NCI-H82 (cell line): ENCODE results near the gene ANKZF1.
"Not testable (repeated sequence)": the region's sequence is repeated elsewhere in the genome, so short reads cannot be mapped to it uniquely, and the experiment has no call there.

ENCODE experiments used
- DNase-seq: peaks from one replicate; lab custom pipeline; 2025; lab: John Stamatoyannopoulos, UW

ANKZF1 gene, protein sequence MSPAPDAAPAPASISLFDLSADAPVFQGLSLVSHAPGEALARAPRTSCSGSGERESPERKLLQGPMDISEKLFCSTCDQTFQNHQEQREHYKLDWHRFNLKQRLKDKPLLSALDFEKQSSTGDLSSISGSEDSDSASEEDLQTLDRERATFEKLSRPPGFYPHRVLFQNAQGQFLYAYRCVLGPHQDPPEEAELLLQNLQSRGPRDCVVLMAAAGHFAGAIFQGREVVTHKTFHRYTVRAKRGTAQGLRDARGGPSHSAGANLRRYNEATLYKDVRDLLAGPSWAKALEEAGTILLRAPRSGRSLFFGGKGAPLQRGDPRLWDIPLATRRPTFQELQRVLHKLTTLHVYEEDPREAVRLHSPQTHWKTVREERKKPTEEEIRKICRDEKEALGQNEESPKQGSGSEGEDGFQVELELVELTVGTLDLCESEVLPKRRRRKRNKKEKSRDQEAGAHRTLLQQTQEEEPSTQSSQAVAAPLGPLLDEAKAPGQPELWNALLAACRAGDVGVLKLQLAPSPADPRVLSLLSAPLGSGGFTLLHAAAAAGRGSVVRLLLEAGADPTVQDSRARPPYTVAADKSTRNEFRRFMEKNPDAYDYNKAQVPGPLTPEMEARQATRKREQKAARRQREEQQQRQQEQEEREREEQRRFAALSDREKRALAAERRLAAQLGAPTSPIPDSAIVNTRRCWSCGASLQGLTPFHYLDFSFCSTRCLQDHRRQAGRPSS

DNA sequence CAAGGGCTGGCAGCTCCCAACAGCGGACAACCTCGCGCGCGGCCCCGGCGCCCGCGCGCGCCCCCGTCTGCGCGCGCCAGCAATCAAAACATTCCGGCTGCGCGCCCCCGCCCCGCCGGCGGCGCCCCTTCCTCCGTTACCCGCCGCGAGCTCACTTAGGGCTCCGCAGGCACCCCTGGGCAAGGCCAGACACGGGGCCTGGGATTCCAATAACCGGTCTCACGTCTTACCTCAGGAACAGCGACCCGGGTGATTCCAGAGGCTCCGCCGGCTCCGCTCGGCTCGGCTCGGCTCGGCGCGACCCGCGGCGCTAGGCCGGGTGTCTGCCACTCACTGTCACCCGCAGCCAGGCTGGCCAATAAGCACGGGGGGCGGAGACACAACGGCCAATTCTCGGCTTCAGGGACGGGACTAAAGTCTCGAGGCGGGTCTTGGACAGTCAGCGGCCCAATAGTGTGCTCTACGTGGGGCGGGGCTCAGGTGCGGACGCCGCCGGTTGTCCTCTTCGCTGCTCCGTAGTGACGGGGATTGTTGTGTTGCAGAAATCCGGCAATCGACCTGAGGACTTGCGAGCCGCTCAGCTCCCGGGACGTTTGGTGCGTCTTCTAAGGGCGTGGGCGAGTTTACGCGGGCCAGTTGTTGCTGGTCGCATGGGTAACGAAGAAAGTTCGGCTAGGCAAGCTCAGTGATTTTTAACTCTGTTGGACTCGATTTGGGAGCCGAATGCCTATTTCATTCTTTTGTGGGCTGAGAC, at the start of gene ANKZF1, which contains the start of gene ATG9A:
Gene ANKZF1 (plus strand): TSS at position 502 of the 754 bp plus-strand sequence. CDS start 452 bp downstream, outside the sequence.
Gene ATG9A (minus strand): TSS at position 332 of the 754 bp plus-strand sequence. CDS start 1,612 bp downstream, outside the sequence.
- DNase-seq: peak; percentile 100

DNA sequence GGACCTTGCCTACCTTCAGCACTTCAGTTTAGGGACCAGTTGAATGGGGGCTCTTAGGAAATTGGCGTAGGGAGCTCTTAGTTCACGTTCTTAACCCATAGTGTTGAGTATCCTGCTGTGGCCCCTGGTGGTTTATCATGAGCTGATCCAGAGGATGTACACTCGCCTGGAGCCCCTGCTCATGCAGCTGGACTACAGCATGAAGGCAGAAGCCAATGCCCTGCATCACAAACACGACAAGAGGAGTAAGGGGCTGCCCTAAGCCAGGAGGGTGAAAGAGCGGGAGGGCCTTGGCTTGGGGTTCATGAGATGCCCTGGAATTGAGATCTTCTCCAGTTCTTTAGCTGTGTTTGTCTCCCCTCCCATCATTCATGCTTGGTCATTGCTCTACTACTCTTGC, 48.6 kb upstream of the ANKZF1 start:
- no peak for DNase-seq

DNA sequence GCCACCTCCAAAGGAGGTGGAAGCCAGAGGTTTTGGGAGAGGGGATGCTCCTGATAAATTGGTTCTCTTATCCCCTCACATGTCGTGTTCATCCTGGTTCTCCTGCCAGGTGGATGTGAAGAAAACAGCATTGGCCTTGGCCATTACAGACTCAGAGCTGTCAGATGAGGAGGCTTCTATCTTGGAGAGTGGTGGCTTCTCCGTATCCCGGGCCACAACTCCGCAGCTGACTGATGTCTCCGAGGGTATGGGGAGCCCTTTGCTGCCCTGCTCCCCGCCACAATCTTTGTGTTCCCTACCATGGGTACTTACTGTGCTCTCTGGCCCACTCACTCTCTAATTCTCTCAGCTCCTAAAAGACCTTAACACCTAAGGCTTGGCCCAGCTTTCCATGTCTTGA, 48.1 kb upstream of the ANKZF1 start:
- no peak for DNase-seq

DNA sequence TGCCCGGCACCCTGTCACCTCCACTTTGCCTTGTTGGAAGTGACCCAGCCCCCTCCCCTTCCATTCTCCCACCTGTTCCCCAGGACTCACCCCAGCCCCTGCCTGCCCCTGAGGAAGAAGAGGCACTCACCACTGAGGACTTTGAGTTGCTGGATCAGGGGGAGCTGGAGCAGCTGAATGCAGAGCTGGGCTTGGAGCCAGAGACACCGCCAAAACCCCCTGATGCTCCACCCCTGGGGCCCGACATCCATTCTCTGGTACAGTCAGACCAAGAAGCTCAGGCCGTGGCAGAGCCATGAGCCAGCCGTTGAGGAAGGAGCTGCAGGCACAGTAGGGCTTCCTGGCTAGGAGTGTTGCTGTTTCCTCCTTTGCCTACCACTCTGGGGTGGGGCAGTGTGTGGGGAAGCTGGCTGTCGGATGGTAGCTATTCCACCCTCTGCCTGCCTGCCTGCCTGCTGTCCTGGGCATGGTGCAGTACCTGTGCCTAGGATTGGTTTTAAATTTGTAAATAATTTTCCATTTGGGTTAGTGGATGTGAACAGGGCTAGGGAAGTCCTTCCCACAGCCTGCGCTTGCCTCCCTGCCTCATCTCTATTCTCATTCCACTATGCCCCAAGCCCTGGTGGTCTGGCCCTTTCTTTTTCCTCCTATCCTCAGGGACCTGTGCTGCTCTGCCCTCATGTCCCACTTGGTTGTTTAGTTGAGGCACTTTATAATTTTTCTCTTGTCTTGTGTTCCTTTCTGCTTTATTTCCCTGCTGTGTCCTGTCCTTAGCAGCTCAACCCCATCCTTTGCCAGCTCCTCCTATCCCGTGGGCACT, 47.1 kb upstream of the ANKZF1 start:
- DNase-seq: no peak

DNA sequence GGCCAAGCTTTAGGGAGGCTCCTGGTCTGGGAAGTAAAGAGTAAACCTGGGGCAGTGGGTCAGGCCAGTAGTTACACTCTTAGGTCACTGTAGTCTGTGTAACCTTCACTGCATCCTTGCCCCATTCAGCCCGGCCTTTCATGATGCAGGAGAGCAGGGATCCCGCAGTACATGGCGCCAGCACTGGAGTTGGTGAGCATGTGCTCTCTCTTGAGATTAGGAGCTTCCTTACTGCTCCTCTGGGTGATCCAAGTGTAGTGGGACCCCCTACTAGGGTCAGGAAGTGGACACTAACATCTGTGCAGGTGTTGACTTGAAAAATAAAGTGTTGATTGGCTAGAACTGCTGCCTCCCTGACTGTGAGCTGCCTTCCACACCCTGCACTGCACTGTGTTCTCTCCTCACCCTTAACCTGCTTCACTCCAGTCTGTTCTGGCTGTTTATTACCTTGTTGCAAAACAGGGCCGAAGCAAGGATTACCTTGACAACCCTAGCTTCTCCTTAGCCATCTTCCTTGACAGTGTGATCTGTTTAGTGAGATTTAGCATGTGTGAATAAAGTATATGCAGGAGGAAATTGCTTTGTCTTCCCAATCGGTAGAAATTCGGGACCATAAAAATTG, 46.3 kb upstream of the ANKZF1 start:
- DNase-seq: no peak

DNA sequence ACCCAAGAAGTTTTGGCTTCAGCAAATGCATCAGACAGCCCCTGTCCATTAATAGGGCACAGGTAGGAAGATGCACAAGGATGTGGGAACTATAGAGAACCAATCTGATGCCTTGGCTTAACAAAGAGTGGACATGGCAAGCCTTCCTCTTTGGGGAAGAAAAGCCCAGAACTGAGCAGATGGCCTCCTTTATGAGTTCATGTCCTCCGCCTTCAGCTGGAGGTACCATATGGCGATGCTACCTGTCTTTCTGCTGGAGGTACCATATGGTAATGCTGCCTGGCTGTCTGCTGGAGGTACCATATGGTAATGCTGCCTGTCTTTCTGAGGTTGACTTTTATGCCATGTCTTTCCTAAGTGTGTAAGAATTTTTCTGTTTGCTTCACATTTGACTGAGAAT, 45.5 kb upstream of the ANKZF1 start:
- DNase-seq: peak; percentile 94

DNA sequence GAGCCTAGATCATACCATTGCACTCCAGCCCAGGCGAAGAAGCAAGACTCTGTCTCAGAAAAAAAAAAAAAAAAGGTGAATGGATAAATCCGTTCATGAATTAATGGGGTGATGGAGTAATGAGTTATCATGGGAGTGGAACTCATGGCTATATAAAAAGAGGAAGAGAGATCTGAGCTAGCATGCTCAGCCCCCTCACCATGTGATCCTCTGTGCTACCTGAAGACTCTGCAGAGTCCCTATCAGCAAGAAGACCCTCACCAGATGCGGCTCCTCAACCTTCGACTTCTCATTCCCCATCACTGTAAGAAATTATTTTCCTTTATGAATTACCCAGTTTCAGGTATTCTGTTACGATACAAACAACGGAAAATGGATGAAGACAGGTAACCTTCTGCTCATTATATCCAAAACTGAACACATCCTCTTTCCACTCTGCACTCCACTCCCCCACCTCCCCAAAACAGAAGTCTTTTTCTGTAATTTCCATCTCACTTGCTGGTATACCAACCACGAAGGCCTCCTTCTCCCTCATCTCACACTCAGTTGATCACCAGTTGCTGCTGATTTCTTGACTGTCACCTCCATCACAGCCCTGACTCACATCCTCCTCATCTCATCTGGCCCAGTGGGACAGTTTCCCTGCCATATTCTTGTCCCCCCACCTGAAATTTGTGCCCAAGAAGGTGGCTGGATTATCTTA, 42.7 kb upstream of the ANKZF1 start:
- no peak for DNase-seq

DNA sequence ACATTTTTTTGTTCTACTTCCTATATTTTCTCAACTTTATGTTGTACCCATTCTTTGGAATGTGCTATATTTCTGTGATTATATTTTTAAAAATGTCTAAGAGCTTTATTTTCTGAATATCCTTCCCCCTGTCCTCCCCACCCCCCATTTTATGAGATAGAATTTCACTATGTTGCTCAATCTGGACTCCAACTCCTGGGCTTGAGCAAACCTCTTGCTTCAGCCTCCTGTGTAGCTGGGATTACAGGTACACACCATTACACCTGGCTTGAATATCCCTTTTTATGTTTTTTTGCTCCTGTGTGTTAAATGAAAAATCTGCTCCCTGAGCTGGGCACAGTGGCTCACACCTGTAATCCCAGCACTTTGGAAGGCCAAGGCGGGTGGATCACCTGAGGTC, 32.2 kb upstream of the ANKZF1 start:
- DNase-seq: no peak

DNA sequence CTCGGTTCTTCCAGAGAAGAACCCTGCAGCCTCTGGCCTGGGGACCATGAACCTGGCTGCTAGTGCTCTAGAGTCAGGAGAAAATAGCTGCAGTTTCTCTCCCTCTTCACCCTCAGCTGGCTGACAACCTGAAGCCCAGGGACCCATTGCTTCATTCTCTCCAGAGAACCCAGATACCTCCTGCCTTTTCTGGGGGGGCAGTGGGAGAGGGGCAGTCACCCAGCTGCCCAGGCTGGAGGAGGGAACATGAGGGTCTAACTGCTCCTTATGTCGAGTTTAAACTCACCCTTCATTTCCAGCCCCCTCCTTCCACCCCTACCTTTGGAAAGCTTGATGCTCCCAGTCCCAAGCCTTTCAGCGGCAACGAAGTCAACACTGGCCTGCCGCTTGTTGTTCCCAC, 30.6 kb upstream of the ANKZF1 start:
- DNase-seq: no peak

DNA sequence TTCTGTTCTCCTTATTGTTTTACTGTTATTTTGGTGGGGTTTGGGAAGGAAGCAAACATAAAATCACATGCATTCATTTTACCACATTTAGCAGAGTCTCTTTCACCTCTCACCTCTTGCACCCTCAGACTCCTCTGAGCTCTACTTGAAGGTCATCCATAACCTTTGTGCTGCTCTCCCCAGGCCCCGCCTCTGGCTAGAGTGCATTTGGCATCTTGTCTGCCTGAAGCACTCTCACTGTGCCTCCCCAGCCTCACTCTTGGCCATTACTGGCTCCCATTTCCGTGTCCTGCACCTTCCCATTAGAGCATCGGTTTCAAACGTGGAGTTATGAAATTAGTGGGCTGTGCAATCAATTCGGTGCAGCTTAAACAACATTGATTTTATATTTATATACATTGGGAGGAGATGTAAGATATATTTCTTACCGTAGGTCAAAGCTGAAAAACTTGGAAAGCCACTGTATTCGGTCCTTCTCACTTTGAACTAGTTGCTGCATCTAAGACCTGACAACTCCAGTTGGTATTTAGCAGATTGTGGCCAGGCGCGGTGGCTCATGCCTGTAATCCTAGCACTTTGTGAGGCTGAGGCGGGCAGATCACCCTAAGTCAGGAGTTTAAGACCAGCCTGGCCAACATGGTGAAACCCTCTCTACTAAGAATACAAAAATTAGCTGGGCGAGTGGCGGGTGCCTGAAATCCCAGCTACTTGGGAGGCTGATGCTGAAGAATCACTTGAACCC, 30.0 kb upstream of the ANKZF1 start:
- DNase-seq: no peak

DNA sequence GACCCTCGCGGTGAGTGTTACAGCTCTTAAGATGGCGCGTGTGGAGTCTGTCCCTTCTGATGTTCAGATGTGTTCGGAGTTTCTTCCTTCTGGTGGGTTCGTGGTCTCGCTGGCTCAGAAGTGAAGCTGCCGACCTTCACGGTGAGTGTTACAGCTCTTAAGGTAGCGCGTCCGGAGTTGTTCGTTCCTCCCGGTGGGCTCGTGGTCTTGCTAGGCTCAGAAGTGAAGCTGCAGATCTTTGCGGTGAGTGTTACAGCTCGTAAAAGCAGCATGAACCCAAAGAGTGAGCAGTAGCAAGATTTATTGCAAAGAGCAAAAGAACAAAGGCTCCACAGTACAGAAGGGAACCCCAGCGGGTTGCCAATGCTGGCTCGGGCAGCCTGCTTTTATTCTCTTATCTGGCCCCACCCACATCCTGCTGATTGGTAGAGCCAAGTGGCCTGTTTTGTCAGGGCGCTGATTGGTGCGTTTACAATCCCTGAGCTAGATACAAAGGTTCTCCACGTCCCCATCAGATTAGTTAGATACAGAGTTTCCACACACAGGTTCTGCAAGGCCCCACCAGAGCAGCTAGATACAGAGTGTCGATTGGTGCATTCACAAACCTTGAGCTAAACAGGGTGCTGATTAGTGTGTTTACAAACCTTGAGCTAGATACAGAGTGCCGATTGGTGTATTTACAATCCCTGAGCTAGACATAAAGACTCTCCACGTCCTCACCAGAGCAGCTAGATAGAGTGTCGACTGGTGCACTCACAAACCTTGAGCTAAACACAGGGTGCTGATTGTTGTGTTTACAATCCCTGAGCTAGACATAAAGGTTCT, 28.9 kb upstream of the ANKZF1 start:
- not testable (repeated sequence) for DNase-seq

DNA sequence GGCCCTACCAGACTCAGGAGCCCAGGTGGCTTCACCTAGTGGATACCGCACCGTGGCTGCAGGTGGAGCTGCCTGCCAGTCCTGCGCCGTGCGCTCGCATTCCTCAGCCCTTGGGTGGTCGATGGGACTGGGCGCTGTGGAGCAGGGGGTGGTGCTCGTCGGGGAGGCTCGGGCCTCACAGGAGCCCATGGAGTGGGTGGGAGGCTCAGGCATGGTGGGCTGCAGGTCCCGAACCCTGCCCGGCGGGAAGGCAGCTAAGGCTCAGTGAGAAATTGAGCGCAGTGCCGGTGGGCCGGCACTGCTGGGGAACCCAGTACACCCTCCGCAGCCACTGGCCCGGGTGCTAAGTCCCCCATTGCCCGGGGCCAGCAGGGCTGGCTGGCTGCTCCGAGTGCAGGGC, 28.3 kb upstream of the ANKZF1 start:
- not testable (repeated sequence) for DNase-seq

DNA sequence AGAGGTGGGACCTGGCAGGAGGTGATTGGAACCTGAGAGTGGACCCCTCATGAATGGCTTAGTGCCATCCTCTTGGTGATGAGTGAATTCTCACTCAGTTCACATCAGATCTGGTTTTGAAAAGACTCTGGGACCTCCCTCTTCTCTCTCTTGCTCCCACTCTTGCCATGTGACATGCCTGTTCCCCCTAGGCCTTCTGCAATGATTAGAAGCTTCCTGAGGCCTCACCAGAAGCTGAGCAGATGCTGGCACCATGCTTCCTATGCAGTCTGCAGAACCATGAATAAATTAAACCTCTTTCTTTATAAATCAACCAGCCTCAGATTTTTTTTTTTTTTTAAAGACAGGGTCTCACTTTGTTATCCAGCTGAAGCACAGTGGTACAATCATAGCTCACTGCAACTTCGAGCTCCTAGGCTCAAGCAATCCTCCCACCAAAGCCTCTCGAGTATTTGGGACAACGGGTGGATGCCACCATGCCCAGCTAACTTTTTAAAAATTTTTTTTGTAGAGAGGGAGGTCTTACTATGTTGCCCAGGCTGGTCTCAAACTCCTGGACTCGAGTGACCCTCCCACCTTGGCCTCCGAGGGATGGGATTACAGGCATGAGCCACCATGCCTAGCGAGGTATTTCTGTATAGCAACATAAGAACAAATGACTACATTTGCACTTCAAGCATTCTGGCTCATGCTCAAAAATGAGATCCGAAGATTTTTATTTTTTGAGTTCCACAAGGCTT, 25.0 kb upstream of the ANKZF1 start:
- DNase-seq: no peak

DNA sequence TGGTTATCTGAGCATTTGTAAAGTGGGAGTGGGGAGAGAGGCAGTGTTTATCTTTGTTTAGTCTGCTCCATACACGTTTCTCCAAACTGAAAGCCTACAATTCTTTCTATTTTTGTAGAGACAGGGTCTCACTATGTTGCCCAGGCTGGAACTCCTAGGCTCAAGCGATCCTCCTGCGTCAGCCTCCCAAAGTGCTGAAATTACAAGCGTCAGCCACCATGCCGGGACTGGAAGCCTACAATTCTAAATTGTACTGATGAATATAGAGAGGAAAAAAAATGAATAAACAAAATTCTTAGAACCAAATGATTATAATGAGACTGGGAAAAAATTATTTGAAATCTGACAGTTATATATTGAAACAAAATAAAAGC, 24.5 kb upstream of the ANKZF1 start:
- no peak for DNase-seq

DNA sequence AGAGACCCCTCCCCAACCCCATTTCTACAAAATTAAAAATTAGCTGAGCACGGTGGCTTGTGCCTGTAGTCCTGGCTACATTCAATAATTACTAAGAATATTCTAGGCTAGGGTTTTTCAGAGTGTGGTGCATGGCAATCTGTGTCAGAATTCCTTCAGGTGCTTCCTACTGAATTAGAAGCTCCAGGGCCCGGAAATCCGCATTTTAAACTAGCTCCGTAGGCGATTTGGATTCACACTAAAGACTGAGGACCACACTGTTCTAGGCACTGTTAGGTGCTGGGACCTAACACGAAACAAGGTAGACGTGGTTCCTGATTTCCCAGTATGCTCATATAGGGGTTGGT, 23.7 kb upstream of the ANKZF1 start:
- no peak for DNase-seq

DNA sequence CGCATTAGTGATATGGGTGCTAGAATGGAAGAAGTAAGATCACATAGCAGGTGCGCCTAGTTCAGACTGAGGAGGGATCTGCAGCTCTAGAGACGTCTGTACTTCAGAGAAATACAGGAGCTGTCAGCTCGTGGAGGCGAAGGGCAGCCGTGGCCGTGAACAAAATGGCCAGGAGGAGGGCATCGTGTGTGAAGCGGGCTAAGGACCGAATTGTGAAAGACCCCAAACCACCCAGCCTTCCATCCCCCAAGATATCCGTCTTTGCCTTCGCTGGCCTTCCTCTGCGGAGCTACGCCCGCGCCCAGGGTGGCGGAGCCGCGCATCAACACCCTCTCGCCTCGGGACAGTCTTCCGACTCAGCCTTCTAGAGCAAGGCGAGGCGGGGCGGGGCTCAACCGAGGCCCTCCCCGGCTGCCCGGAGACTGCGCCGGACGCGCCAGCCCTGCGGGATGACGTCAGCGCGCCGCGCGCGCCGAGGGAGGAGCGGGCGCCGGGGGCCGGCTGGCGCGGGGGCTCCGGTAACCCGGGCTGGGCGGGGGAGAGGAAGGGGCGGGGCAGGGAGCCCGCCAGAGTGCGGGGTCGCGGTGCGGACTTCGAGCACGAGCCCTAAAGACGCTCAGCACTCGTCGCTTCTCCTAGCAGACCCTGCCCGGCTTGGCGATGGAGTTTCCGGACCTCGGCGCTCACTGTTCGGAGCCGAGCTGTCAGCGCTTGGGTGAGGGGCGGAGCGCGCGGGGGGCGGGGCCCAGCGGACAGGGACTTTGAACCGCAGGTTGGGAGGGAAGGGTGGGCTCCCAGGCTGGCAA, 23.1 kb upstream of the ANKZF1 start, which contains the start of gene ZFAND2B:
Gene ZFAND2B (plus strand): TSS at position 455 of the 806 bp plus-strand sequence. CDS start 206 bp downstream, at position 661.
- peak; percentile 97 for DNase-seq

DNA sequence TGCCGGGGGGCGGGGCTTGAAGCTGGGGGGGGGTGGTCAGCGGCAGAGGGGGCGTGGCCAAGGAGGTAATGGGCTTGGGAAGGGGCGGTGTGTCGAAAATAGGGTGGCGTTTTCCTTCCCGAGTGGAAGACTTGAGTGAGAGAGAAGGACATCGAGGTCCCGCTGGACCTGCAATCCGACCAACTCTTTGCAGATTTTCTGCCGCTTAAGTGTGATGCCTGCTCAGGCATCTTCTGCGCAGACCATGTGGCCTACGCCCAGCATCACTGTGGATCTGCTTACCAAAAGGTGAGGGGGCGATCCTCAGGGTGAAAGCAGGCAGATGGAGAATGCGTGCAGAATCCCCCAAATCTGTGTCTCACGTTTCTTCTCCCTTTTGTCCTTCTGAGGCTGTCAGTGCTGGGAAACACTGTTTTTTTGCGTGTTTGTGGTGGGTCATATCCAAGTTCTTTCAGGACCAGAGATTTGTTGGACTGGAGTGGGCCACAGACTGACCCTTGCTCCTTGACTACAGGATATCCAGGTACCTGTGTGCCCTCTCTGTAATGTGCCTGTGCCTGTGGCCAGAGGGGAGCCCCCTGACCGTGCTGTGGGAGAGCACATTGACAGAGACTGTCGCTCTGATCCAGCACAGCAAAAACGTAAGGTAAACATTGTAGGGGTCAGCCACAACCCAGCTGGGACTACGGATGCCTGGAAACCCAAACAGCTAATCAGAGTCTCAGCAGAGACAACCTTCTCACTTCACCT, 22.3 kb upstream of the ANKZF1 start:
- no peak for DNase-seq
